HCT116 (cell line): Measurements from ENCODE around the gene ZNF135. TPM values are rescaled to one million over a fixed set of nuclear protein-coding genes. Genes with fewer than 3 reads are reported as not detected.

Experiments
- ATAC-seq: fragments of 200-7000 bp; cut with Tn5 transposase; 2 replicates; pipeline ENCODE4 v1.9.1; 2020; ENCODE audit warnings: mild to moderate bottlenecking, moderate library complexity
- BruUV-seq: library from RNA; stranded (reverse); fragments of 400-500 nt; replicated peaks from 2 replicates; lab custom pipeline; 2021; lab: Mats Ljungman, UMichigan
- CTCF ChIA-PET: fragments of 300-600 bp; sonication (Branson Sonifier 250); formaldehyde crosslinking; loops from one replicate; lab custom pipeline; 2021; ENCODE audit warnings: antibody characterized with exemption; lab: Charles Lee
- POLR2A ChIA-PET: fragments of 300-600, 350-600 bp; sonication (Branson Sonifier 250); formaldehyde crosslinking; loops from one replicate; lab custom pipeline; 2021; ENCODE audit warnings: antibody characterized with exemption; lab: Charles Lee
- RAD21 ChIA-PET, 2 experiments: fragments of 300-600 bp; sonication (Branson Sonifier 250); formaldehyde crosslinking; loops; one replicate each; lab custom pipeline; 2023; ENCODE audit warnings: low total read pairs in 2 of 2; ENCODE audit not compliant: uncharacterized antibody in 2 of 2, unreplicated experiment in 2 of 2, low non-redundant PET in 1 of 2; lab: Charles Lee
- DNase-seq: peaks from one replicate; pipeline ENCODE4 v3.0.0-alpha.2; 2010; ENCODE audit warnings: low read depth, low spot score
- H2AFZ ChIP-seq: fragments of 200-600 bp; shearing (Covaris generic), sonication (generic); 2 replicates; pipeline ENCODE4 v1.6.1; 2017; ENCODE audit warnings: low read depth, mixed run types, mixed read lengths, antibody characterized with exemption, low read length; ENCODE audit not compliant: poor library complexity, severe bottlenecking
- H3K27ac ChIP-seq: 2 replicates; pipeline ENCODE4 v1.5.1; 2012; ENCODE audit warnings: low read depth, low read length
- H3K27me3 ChIP-seq: fragments of 200-600 bp; sonication (generic); 2 replicates; pipeline ENCODE4 v1.6.1; 2016; ENCODE audit warnings: mixed run types, low read length, mixed read lengths; ENCODE audit not compliant: insufficient read depth
- H3K36me3 ChIP-seq, 2 experiments: fragments of 200-500 bp in 1 of 2; fragments of 200-600 bp in 1 of 2; sonication (Bioruptor generic) in 1 of 2; sonication (generic) in 1 of 2; 2 replicates each; pipeline versions ENCODE4 v1.5.1 to v1.6.1; 2014 to 2016; ENCODE audit warnings: low read length in 2 of 2, inconsistent platforms in 1 of 2, mixed read lengths in 1 of 2, mixed run types in 1 of 2; ENCODE audit not compliant: insufficient read depth in 2 of 2, control insufficient read depth in 1 of 2
- H3K4me1 ChIP-seq, 2 experiments: fragments of 200-600 bp in 1 of 2; sonication (generic) in 1 of 2; 2 replicates each; pipeline versions ENCODE4 v1.5.1 to v1.6.1; 2012 to 2017; ENCODE audit warnings: low read length in 2 of 2, inconsistent platforms in 1 of 2, mild to moderate bottlenecking in 1 of 2, mixed read lengths in 1 of 2, mixed run types in 1 of 2, moderate library complexity in 1 of 2; ENCODE audit not compliant: insufficient read depth in 2 of 2, control insufficient read depth in 1 of 2
- H3K4me2 ChIP-seq: fragments of 200-600 bp; sonication (generic); 2 replicates; pipeline ENCODE4 v1.6.1; 2017; ENCODE audit warnings: mixed run types, low read length, mixed read lengths
- H3K4me3 ChIP-seq, 2 experiments: fragments of 200-600 bp in 1 of 2; sonication (generic) in 1 of 2; replicated peaks in 1 of 2; 2 replicates each; pipeline ENCODE4 v1.5.1; 2011 to 2016; ENCODE audit warnings: low read length in 2 of 2, control low read depth in 1 of 2, low read depth in 1 of 2, mild to moderate bottlenecking in 1 of 2, mixed read lengths in 1 of 2, mixed run types in 1 of 2
- H3K79me2 ChIP-seq: fragments of 200-600 bp; sonication (generic); 2 replicates; pipeline ENCODE4 v1.6.1; 2017; ENCODE audit warnings: mild to moderate bottlenecking, mixed run types, low read length, moderate library complexity, mixed read lengths; ENCODE audit not compliant: insufficient read depth
- H3K9ac ChIP-seq: fragments of 200-600 bp; sonication (generic); 2 replicates; pipeline ENCODE4 v1.6.1; 2016; ENCODE audit warnings: low read length, mixed read lengths
- H3K9me2 ChIP-seq: fragments of 200-600 bp; sonication (generic), shearing (Covaris generic); 2 replicates; pipeline ENCODE4 v1.6.1; 2017; ENCODE audit warnings: mixed run types, mild to moderate bottlenecking, moderate library complexity; ENCODE audit not compliant: insufficient read depth
- H3K9me3 ChIP-seq, 2 experiments: fragments of 200-500 bp in 1 of 2; fragments of 200-600 bp in 1 of 2; sonication (Bioruptor generic) in 1 of 2; sonication (generic) in 1 of 2; 2 replicates each; pipeline ENCODE4 v1.6.1; 2014 to 2017; ENCODE audit warnings: low read length in 2 of 2, mixed read lengths in 2 of 2, inconsistent platforms in 1 of 2, low read depth in 1 of 2, mild to moderate bottlenecking in 1 of 2, mixed run types in 1 of 2, moderate library complexity in 1 of 2; ENCODE audit not compliant: control insufficient read depth in 1 of 2, insufficient read depth in 1 of 2
- H4K20me1 ChIP-seq: fragments of 200-600 bp; sonication (generic), shearing (Covaris generic); 2 replicates; pipeline ENCODE4 v1.6.1; 2017; ENCODE audit warnings: mixed run types, mild to moderate bottlenecking, moderate library complexity; ENCODE audit not compliant: insufficient read depth
- CEBPB ChIP-seq: IDR thresholded peaks from 2 replicates; pipeline ENCODE4 v1.6.1; 2012; ENCODE audit warnings: low read depth
- CTCF ChIP-seq, 3 experiments: fragments of 200-600 bp in 1 of 3; sonication (generic) in 1 of 3; IDR thresholded peaks in 2 of 3; conservative IDR thresholded peaks in 1 of 3; 2 replicates each; pipeline ENCODE4 v1.5.1; 2012 to 2017; ENCODE audit warnings: low read depth in 2 of 3, low read length in 2 of 3, antibody characterized with exemption in 1 of 3, borderline replicate concordance in 1 of 3, control low read depth in 1 of 3, mild to moderate bottlenecking in 1 of 3, mixed read lengths in 1 of 3, mixed run types in 1 of 3, moderate library complexity in 1 of 3; ENCODE audit not compliant: insufficient read depth in 1 of 3
- EGR1 ChIP-seq: IDR thresholded peaks from 2 replicates; pipeline ENCODE4 v1.6.1; 2012; ENCODE audit warnings: low read depth
- EZH2 ChIP-seq: fragments of 200-600 bp; sonication (generic); IDR thresholded peaks from 2 replicates; pipeline ENCODE4 v1.6.1; 2017; ENCODE audit warnings: antibody characterized with exemption, mixed run types
- FOSL1 ChIP-seq: IDR thresholded peaks from 2 replicates; pipeline ENCODE4 v1.6.1; 2012; ENCODE audit warnings: low read depth
- JUND ChIP-seq: IDR thresholded peaks from 2 replicates; pipeline ENCODE4 v1.6.1; 2012
- MAX ChIP-seq: IDR thresholded peaks from 2 replicates; pipeline ENCODE4 v1.6.1; 2012
- POLR2A ChIP-seq: IDR thresholded peaks from 2 replicates; pipeline ENCODE4 v1.7.0; 2011; ENCODE audit warnings: borderline replicate concordance; ENCODE audit not compliant: insufficient read depth, insufficient read length; ENCODE audit errors: extremely low read depth
- POLR2AphosphoS5 ChIP-seq: IDR thresholded peaks from 2 replicates; pipeline ENCODE4 v1.6.1; 2011; ENCODE audit warnings: mild to moderate bottlenecking, low read depth, low read length, moderate library complexity
- RAD21 ChIP-seq: IDR thresholded peaks from 2 replicates; pipeline ENCODE4 v1.6.1; 2012; ENCODE audit warnings: low read depth, mild to moderate bottlenecking
- REST ChIP-seq: IDR thresholded peaks from 2 replicates; pipeline ENCODE4 v1.6.1; 2012; ENCODE audit warnings: low read depth
- SIN3A ChIP-seq: IDR thresholded peaks from 2 replicates; pipeline ENCODE4 v1.6.1; 2012; ENCODE audit warnings: low read depth
- SRF ChIP-seq: IDR thresholded peaks from 2 replicates; pipeline ENCODE4 v1.6.1; 2012; ENCODE audit warnings: low read depth
- YY1 ChIP-seq: IDR thresholded peaks from 2 replicates; pipeline ENCODE4 v1.6.1; 2011; ENCODE audit warnings: low read length, low read depth, moderate library complexity, mild to moderate bottlenecking; ENCODE audit not compliant: insufficient replicate concordance; ENCODE audit errors: extremely low read depth
- ZBTB33 ChIP-seq: IDR thresholded peaks from 2 replicates; pipeline ENCODE4 v1.6.1; 2011; ENCODE audit warnings: mild to moderate bottlenecking, low read length, moderate library complexity; ENCODE audit not compliant: insufficient replicate concordance; ENCODE audit errors: extremely low read depth
- ZFX ChIP-seq: fragments of 450-650 bp; IDR thresholded peaks from 2 replicates; pipeline ENCODE4 v1.6.1; 2017
- ZNF274 ChIP-seq: fragments of 200-500 bp; sonication (Bioruptor generic); IDR thresholded peaks from 2 replicates; pipeline ENCODE4 v1.6.1; 2014; ENCODE audit warnings: mild to moderate bottlenecking, low read depth, low read length, inconsistent platforms
- intact Hi-C: fragments of 100-400 bp; cut with micrococcal nuclease; formaldehyde crosslinking; loops from 2 replicates; pipeline ENCODE4 v1.10.0; 2022
- total RNA-seq: library from RNA; stranded (reverse); gene quantifications from one replicate; pipeline ENCODE4 v1.2.1, GENCODE V29; 2021; ENCODE audit not compliant: unreplicated experiment

The ZNF135 gene
- total RNA-seq, 1 experiment from 2014 or later: not detected

GRCh38 chr19:58058467-58058866, 615 bp upstream of the ZNF135 start:
- Histone ChIP-seq H3K4me3 (no peak overlapping the region), H3K9me2 (no peaks in the 10 kb centered on the region), H2AFZ (no peak overlapping the region), H4K20me1 (no peaks in the 10 kb centered on the region), H3K9me3 (peaks cover 3 to 15% of the 10 kb centered on the region in 2 experiments; a peak in 2 of 4 replicates), H3K9ac (no peak overlapping the region), H3K4me1 (no peaks in the 10 kb centered on the region), H3K36me3 (no peaks in the 10 kb centered on the region), H3K4me2 (no peak overlapping the region), H3K27me3 (no peaks in the 10 kb centered on the region), H3K27ac (no peak overlapping the region), H3K79me2 (no peaks in the 10 kb centered on the region)
- no peak for ATAC-seq
- no peak for DNase-seq
- intact Hi-C loops: no loop called here
- TF ChIP-seq ZNF274 (no peak), POLR2A (no peak), JUND (no peak), SIN3A (no peak), ZBTB33 (no peak), REST (no peak), YY1 (no peak), EGR1 (no peak), ZFX (no peak), CEBPB (no peak), SRF (no peak), MAX (no peak), POLR2AphosphoS5 (no peak), EZH2 (no peak), CTCF (IDR thresholded peaks at IDR 0.05 in 2 of 3, conservative IDR thresholded peaks at IDR 0.05 in 1 of 3; ENCODE audit: borderline replicate concordance in 1 of 3, insufficient read depth in 1 of 3, low read depth in 2 of 3, low read length in 2 of 3) (no peak), RAD21 (no peak), FOSL1 (no peak)
- no TSS peak for BruUV-seq
- POLR2A ChIA-PET: no interaction called here
- RAD21 ChIA-PET: no interaction called here
- CTCF ChIA-PET: no interaction called here
